Hematopoietic multipotent progenitor cell treated with erythropoietin and hydrocortisone succinate and interleukin-3 and kit ligand, for 8 days (in vitro differentiated cells): ENCODE measurements around the gene COX10.
"Not testable (repeated sequence)": the region's sequence is repeated elsewhere in the genome, so short reads cannot be mapped to it uniquely, and the experiment has no call there.

Experiments used
- DNase-seq: peaks from one replicate; pipeline ENCODE4 v3.0.0-alpha.2; 2015

COX10 gene

GRCh38 chr17:14186443-14186842, 117.1 kb downstream of the COX10 start:
- not testable (repeated sequence) for DNase-seq

GRCh38 chr17:14190774-14191173, 121.5 kb downstream of the COX10 start:
- not testable (repeated sequence) for DNase-seq

- DNase-seq = not testable (repeated sequence)
Observed at GRCh38 chr17:14191469-14191868, 122.2 kb downstream of the COX10 start.

DNA sequence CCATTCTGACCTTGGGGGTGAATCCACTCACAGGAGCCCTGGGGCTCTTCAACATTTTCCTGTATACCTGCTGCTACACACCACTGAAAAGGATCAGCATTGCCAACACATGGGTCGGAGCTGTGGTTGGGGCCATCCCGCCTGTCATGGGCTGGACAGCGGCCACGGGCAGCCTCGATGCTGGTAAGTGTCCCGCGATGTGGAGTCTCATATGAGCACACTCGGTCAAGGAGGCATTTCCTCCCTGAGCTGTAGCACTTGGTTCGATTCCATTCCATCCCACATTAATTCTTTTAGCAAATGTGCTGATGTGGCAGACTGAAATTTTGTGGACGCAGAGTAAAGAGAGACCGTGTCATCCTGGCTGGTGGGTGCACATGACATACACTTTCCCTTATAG, 122.7 kb downstream of the COX10 start:
- not testable (repeated sequence) for DNase-seq

- DNase-seq = not testable (repeated sequence)
Observed at GRCh38 chr17:14192636-14193344, 123.5 kb downstream of the COX10 start.

DNA sequence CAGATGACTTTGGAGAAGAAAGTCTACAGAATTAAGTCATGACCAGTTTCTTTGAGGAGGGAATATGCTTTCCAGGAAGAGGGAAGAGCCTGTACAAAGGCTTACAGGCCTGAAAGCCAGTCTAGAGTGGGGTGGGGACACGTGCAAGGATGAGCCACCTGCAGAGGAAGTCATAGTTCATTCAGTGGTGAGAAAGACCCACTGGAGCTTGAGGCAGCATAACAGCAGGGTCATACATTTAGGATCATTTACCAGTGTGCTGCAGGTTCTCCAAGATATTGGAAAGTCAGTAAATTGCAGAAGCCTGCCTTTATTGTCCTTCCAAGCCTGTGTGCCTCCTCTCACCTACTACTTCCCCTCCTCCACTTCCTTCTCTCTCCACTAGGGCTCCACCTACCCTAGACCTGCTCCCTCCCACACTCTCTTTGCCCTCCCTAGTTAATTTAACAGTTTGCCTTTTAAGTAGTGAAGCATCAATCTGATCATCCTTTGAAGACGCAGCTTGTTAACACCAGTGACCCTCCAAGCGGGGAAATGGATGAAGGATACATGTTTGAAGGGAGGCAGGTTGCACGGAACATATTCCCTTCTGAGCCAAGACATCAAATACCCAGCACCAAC, 127.2 kb downstream of the COX10 start:
- no peak for DNase-seq

DNA sequence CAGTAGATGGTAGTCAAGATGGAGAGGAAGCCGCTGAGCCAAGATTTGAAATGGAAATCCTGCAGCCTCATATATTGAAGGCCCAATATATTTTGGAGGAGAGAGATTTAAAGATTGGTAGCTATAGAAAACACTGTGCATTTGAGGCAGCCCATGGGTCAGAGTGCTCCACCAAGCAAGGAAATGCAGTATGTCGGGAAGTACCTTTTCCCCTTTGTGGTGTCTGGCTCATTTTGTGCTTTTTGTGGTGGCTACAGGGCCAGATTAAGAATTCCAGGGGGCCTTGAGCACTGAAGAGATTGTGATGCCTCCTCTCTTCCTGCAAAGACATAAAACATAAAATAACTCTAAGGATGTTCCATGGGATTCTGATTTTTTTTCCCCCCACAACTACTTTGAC, 127.8 kb downstream of the COX10 start:
- DNase-seq = no peak

DNA sequence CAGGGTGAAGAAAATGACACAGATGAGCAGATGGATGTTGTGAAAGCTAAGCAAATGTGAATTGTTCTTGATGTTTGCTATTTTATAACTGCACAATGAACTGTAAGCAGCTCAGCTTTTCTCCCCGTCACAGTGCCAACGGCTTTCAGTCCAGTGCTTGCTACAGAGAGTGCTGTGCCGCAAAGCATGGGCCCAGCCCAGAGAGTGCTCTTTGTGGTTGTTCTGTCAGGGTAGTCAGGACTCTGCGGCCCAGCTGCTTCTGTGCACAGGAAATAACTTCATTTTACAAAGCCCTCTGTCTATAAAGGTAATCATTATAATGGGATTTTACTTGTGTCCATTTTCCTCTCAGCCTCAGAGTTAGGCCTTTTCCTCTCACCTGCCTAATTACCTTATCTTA, 128.3 kb downstream of the COX10 start:
- no peak for DNase-seq

GRCh38 chr17:14198013-14198412, 128.7 kb downstream of the COX10 start:
- DNase-seq = no peak

DNA sequence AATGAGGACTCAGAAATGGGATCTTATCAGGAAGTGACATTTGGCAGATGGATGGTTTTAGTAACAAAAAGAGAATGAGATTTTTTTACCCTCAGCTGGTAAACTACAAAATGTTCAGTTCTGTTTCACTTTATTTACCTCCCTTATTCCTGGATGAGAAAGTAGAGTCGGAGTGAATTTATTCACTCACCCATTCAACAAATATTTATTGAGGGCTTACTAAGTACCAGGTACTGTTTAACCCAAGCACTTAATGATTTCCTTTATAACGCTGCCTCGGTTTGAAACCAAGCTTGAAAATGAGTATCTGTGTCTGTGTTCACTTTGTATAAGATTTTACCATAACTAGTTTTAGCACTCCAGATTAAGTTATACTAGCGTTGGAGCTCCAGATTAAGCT, 129.3 kb downstream of the COX10 start:
- DNase-seq = no peak

DNA sequence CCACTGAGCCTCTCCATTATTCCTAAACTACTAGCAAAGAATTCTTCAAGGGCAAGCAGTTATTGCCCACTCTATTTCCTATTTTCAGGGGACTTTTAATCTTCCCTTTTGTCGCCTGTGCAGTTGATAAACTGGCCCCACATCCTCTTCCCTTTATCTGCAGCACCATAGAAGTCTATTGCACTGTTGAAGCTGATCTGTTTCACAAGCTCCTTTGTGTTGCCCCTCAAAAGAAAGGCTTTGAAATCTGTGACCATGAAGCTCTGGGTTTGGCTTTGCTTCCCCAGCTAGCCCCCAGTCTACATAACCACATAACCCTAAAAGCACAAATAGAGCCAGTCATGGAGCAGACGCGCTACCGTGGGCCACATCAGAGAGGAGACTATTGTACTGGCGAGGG, 130.3 kb downstream of the COX10 start:
- DNase-seq = no peak

GRCh38 chr17:14200354-14200753, 131.1 kb downstream of the COX10 start:
- DNase-seq = no peak

GRCh38 chr17:14201021-14201987, 132.0 kb downstream of the COX10 start:
- DNase-seq = peak; percentile 29

DNA sequence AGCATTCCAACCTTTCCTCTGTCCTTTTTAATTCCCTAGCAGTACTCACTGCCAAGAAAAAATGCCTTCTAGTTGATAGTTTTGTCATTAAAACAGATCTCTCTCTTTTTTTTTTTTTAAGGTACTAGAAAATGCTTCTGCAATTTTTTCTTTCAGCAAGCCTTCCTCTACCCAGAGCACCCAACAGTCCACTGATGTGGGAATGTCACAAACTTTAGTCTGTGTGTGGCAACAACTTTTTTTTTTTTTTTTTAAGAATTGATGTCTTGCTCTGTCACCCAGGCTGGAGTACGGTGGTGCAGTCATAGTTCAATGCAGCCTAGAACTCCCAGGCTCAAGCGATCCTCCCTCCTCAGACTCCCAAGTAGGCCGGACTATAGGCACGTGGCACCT, 132.7 kb downstream of the COX10 start:
- no peak for DNase-seq

DNA sequence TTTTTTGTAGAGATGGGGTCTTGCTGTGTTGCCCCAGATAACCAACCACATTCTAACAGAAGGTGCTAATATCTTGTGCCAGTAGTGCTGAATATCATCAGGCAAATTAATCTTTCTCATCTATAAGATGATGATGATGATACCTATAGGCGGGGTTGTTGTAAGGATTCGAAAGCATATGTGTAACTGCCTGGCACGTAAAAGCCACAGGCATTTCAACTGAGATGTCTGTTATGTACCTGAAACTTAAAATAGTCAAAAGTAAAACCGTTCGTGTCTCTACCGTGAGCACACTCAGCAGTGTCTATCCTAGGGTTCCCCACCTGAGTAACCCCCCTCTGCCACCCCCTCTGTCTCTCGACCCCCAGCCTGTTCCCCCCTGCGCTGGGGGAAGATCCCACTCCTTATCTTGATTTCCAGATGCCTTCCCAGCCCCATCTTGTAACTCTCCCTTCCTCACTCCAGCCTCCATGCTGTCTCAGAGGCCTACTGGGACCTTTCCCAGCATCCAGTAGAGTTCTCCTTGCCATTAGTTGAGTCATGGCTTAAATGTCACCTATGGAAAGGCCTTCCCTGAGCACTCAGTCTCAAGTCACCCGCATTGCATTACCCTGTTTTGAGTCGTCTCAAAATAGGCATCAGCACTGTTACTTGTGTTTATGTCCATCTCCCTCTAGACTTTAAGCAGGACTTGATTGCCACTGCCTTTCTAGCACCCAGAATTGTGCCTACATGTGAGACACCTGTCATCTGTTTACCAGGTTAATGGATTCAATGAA, 133.3 kb downstream of the COX10 start:
- no peak for DNase-seq

DNA sequence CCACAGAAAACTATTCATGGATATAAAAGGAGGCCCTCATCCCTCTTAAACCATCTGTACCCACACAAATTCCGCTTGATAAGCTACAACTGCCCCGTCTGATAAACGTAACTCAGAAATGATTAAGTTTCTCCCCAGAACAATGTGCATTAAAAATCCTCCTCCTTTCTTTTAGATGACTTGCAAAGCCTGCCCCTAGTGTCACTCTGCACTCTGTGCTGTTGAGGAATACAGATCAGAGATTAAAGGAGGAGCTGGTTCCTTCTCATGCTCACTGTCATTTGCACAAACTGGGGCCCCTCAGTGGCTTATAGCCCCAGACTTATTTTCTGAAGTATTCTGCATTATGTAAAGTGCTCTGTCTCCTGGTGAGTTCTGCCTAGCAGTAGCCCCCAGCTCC, 134.1 kb downstream of the COX10 start:
- peak; percentile 80 for DNase-seq

- peak; percentile 71 for DNase-seq
Observed at GRCh38 chr17:14204084-14204483, 134.8 kb downstream of the COX10 start.

DNA sequence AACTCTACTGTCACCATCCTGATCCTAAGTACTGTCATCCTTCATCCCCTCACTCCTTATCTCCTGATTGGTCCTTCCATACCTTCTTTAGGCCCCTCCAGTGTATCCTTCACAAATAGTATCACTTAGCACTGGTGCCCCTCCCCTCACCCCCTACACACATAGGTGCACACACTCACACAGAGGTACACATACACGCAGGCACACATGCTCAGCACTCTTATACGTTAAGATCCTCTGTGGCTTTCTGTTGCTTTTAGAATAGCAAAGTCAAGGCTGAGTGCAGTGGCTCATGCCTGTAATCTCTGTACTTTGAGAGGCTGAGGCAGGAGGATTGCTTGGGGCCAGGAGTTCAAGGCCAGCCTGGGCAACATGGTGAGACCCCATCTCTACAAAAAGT, 135.2 kb downstream of the COX10 start:
- no peak for DNase-seq

DNA sequence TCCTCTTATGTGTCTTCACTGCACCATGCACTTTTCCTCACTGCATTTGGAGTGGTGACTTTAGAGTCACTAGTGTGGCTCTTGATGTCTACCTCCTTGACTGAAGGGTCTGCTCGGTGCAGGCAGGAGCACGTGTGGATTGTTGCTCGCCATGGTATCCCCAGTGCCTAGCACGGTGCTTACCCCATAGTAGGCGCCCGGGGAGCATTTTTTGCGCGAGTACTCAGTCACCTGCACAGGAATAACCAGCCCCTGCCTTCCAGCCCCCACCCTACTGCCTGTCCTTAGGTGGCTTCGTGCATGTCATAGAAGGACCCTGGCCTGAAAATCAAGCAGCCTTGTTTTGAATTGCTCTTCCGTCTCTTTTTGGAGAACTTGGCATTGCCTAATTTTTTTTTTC, 136.1 kb downstream of the COX10 start:
- no peak for DNase-seq

DNA sequence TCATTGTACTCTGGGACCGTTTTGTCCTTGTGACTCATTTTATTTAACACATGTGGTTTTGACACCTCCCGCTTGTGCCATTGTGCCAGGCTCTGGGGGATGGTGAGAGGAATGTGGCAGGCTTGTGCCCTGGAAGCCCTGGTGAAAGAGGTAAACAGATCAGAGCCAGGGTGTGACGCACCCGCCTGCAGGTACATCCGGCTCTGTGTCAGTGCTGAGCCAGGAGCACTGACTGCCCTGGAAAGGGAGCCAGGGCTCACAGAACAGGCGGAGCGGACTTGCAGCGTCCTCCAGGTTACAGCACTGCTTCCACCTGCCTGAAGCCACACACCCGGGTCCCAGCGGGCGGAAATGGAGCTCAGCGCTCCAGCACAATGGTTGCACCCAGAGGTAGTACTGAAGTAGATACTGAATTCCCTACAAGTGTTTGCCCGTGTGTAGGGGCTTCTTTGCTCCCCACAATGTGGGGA, 136.7 kb downstream of the COX10 start:
- DNase-seq = peak; percentile 27

- no peak for DNase-seq
Observed at GRCh38 chr17:14206891-14207290, 137.6 kb downstream of the COX10 start.

DNA sequence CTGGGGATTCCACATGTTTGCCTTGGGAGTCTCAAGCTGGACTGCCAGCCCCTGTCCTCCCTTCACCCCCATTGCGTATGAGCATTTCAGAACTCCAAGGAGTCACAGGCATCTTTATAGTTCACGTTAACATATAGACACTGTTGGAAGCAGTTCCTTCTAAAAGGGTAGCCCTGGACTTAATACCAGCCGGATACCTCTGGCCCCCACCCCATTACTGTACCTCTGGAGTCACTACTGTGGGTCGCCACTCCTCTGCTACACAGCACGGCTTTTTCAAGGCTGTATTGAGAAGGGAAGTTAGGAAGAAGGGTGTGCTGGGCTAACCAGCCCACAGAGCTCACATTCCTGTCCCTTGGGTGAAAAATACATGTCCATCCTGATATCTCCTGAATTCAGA, 138.5 kb downstream of the COX10 start:
- no peak for DNase-seq

GRCh38 chr17:14209215-14209614, 139.9 kb downstream of the COX10 start:
- peak; percentile 77 for DNase-seq
